NT2/D1 (cell line): ENCODE results near the gene ATXN10.
"Not testable (repeated sequence)": the region's sequence is repeated elsewhere in the genome, so short reads cannot be mapped to it uniquely, and the experiment has no call there.

Experiments
- SUZ12 ChIP-seq: IDR thresholded peaks from 2 replicates; pipeline ENCODE4 v1.6.1; 2011; ENCODE audit not compliant: insufficient read length, insufficient read depth; ENCODE audit errors: extremely low read depth
- ZNF274 ChIP-seq: IDR thresholded peaks from 2 replicates; pipeline ENCODE4 v1.6.1; 2011; ENCODE audit warnings: mild to moderate bottlenecking, low read depth, low read length

DNA sequence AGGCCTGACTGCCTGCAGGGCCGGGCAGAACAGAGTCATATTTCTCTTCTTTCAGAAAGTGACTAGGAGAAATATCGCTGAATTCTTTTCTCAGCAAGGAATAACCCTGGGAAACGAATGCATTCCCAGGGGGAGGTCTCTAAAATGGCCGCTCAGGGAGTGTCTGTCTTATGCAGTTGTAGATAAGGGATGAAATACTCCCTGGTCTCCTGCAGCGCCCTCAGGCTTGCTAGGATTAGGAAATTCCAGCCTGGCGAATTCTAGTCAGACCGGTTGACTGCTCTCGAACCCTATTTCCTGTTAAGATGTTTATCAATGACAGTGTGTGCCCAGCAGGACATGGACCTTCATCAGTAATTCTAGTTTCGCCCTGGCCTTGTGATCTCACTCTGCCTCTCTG is 124.4 kb downstream of the ATXN10 start:
- TF ChIP-seq SUZ12, ZNF274: not testable (repeated sequence)
